Transverse colon (tissue), 4 donors: ENCODE measurements around the gene ANKRD24.

Source experiments
- CTCF ChIP-seq, 5 experiments: fragments of 200-600 bp in 3 of 5; fragments of 450-650 bp in 2 of 5; sonication (generic) in 3 of 5; IDR thresholded peaks; 1 replicate in 2 of 5; 2 replicates in 3 of 5; pipeline ENCODE4 v1.5.1; 2016 to 2017; ENCODE audit warnings: antibody characterized with exemption in 5 of 5, inconsistent platforms in 3 of 5, mild to moderate bottlenecking in 2 of 5, moderate library complexity in 1 of 5
- EP300 ChIP-seq: sonication (generic); formaldehyde crosslinking; IDR thresholded peaks from one replicate; pipeline ENCODE4 v1.6.1; 2017; ENCODE audit warnings: antibody characterized with exemption, low read depth
- POLR2A ChIP-seq: fragments of 450-650 bp; IDR thresholded peaks from one replicate; pipeline ENCODE4 v1.6.1; 2016; ENCODE audit warnings: antibody characterized with exemption, mild to moderate bottlenecking, moderate library complexity
- POLR2AphosphoS5 ChIP-seq, 3 donors: sonication (generic); formaldehyde crosslinking; IDR thresholded peaks; one replicate each; pipeline ENCODE4 v1.6.1; 2016; ENCODE audit warnings: antibody characterized with exemption in 3 of 3

- TF ChIP-seq CTCF (IDR thresholded peaks at IDR 0.05), result no peak
- TF ChIP-seq POLR2A, result no peak
- TF ChIP-seq POLR2AphosphoS5 (IDR thresholded peaks at IDR 0.05), result no peak
- TF ChIP-seq EP300, result no peak
These were observed 44.0 kb upstream of the ANKRD24 start for GRCh38 chr19:4138445-4138844.
